H9 (cell line): ENCODE measurements around the gene LETMD1. TPM values are rescaled to one million over a fixed set of nuclear protein-coding genes. Genes with fewer than 3 reads are reported as not detected.

Source experiments
- DNase-seq: peaks from one replicate; pipeline ENCODE4 v3.0.0-alpha.2; 2017
- H2AFZ ChIP-seq: one replicate; pipeline ENCODE4 v1.6.1; 2013; ENCODE audit warnings: mild to moderate bottlenecking, low read length, control low read depth, moderate library complexity
- H2AK5ac ChIP-seq: 2 replicates; pipeline ENCODE4 v1.6.1; 2013; ENCODE audit warnings: low read length, control low read depth, mixed read lengths; ENCODE audit not compliant: insufficient read length
- H2BK120ac ChIP-seq: one replicate; pipeline ENCODE4 v1.6.1; 2013; ENCODE audit warnings: low read depth, mild to moderate bottlenecking, low read length, control low read depth, inconsistent platforms; ENCODE audit not compliant: poor library complexity, severe bottlenecking
- H2BK12ac ChIP-seq: 2 replicates; pipeline ENCODE4 v1.6.1; 2013; ENCODE audit warnings: low read length, control low read depth, mixed read lengths, low read depth; ENCODE audit not compliant: insufficient read length
- H2BK15ac ChIP-seq: 2 replicates; pipeline ENCODE4 v1.6.1; 2013; ENCODE audit warnings: low read depth, low read length, control low read depth
- H2BK20ac ChIP-seq: one replicate; pipeline ENCODE4 v1.6.1; 2013; ENCODE audit warnings: low read depth, mild to moderate bottlenecking, low read length, control low read depth, inconsistent platforms; ENCODE audit not compliant: poor library complexity, severe bottlenecking
- H2BK5ac ChIP-seq: 2 replicates; pipeline ENCODE4 v1.6.1; 2013; ENCODE audit warnings: low read length, control low read depth, mixed read lengths; ENCODE audit not compliant: insufficient read length
- H3K14ac ChIP-seq: 2 replicates; pipeline ENCODE4 v1.6.1; 2013; ENCODE audit warnings: low read length, control low read depth; ENCODE audit not compliant: insufficient read depth
- H3K18ac ChIP-seq: 2 replicates; pipeline ENCODE4 v1.6.1; 2013; ENCODE audit warnings: low read depth, mild to moderate bottlenecking, mixed read lengths, low read length, control low read depth; ENCODE audit not compliant: insufficient read length
- H3K23ac ChIP-seq: 2 replicates; pipeline ENCODE4 v1.6.1; 2013; ENCODE audit warnings: low read length, control low read depth, mixed read lengths, low read depth; ENCODE audit not compliant: insufficient read length
- H3K23me2 ChIP-seq: 2 replicates; pipeline ENCODE4 v1.6.1; 2013; ENCODE audit warnings: low read depth, mild to moderate bottlenecking, mixed read lengths, low read length, control low read depth; ENCODE audit not compliant: insufficient read length, poor library complexity, severe bottlenecking
- H3K27ac ChIP-seq: 2 replicates; pipeline ENCODE4 v1.5.1; 2013; ENCODE audit warnings: low read length, control low read depth, mixed read lengths, low read depth; ENCODE audit not compliant: insufficient read length
- H3K27me3 ChIP-seq: 2 replicates; pipeline ENCODE4 v1.6.1; 2013; ENCODE audit warnings: low read length, control low read depth, inconsistent platforms; ENCODE audit not compliant: insufficient read depth
- H3K4ac ChIP-seq: 2 replicates; pipeline ENCODE4 v1.6.1; 2013; ENCODE audit warnings: low read depth, mild to moderate bottlenecking, control low read depth, inconsistent platforms, low read length, moderate library complexity
- H3K4me1 ChIP-seq: 2 replicates; pipeline ENCODE4 v1.6.1; 2013; ENCODE audit warnings: low read length, control low read depth, inconsistent platforms; ENCODE audit not compliant: insufficient read depth
- H3K4me2 ChIP-seq: 2 replicates; pipeline ENCODE4 v1.6.1; 2013; ENCODE audit warnings: low read length, control low read depth, mixed read lengths; ENCODE audit not compliant: insufficient read length, insufficient read depth
- H3K56ac ChIP-seq: 2 replicates; pipeline ENCODE4 v1.6.1; 2013; ENCODE audit warnings: low read depth, mild to moderate bottlenecking, mixed read lengths, low read length, control low read depth; ENCODE audit not compliant: insufficient read length
- H3K79me1 ChIP-seq: 2 replicates; pipeline ENCODE4 v1.6.1; 2013; ENCODE audit warnings: low read depth, mild to moderate bottlenecking, moderate library complexity, low read length, control low read depth, inconsistent platforms; ENCODE audit not compliant: insufficient read depth, poor library complexity, severe bottlenecking
- H3K79me2 ChIP-seq: 2 replicates; pipeline ENCODE4 v1.6.1; 2013; ENCODE audit warnings: low read length, control low read depth, inconsistent platforms; ENCODE audit not compliant: insufficient read depth
- H3K9ac ChIP-seq: 2 replicates; pipeline ENCODE4 v1.6.1; 2013; ENCODE audit warnings: low read length, control low read depth, mixed read lengths; ENCODE audit not compliant: insufficient read length; ENCODE audit errors: extremely low read depth
- H3K9me3 ChIP-seq: one replicate; pipeline ENCODE4 v1.6.1; 2013; ENCODE audit warnings: low read depth, low read length, inconsistent platforms; ENCODE audit not compliant: control insufficient read depth
- H3T11ph ChIP-seq: one replicate; pipeline ENCODE4 v1.6.1; 2013; ENCODE audit warnings: mild to moderate bottlenecking, low read length, control low read depth, inconsistent platforms
- H4K20me1 ChIP-seq: one replicate; pipeline ENCODE4 v1.6.1; 2013; ENCODE audit not compliant: control insufficient read depth, insufficient read length, insufficient read depth
- H4K5ac ChIP-seq: 2 replicates; pipeline ENCODE4 v1.6.1; 2013; ENCODE audit warnings: low read depth, mild to moderate bottlenecking, mixed read lengths, low read length, control low read depth; ENCODE audit not compliant: insufficient read length
- H4K8ac ChIP-seq: replicated peaks from 2 replicates; pipeline ENCODE4 v1.6.1; 2013; ENCODE audit warnings: low read length, control low read depth, mixed read lengths, low read depth; ENCODE audit not compliant: insufficient read length
- H4K91ac ChIP-seq: 2 replicates; pipeline ENCODE4 v1.6.1; 2013; ENCODE audit warnings: low read depth, mild to moderate bottlenecking, moderate library complexity, mixed read lengths, low read length, control low read depth; ENCODE audit not compliant: insufficient read length
- H3K27ac Mint-ChIP-seq, 3 experiments: 2 replicates in 2 of 3; 3 replicates in 1 of 3; pipeline ENCODE4 v1.8.0; 2020 to 2021; ENCODE audit warnings: mixed read lengths in 3 of 3, mild to moderate bottlenecking in 1 of 3, moderate library complexity in 1 of 3
- H3K27me3 Mint-ChIP-seq: 2 replicates; pipeline ENCODE4 v1.8.0; 2021; ENCODE audit warnings: low read depth, mild to moderate bottlenecking, moderate library complexity, mixed read lengths
- H3K36me3 Mint-ChIP-seq, 3 experiments: 2 replicates in 2 of 3; 3 replicates in 1 of 3; pipeline ENCODE4 v1.8.0; 2020 to 2021; ENCODE audit warnings: low read depth in 3 of 3, mixed read lengths in 3 of 3; ENCODE audit not compliant: insufficient read depth in 1 of 3
- H3K4me1 Mint-ChIP-seq, 2 experiments: 2 replicates each; pipeline ENCODE4 v1.8.0; 2020; ENCODE audit warnings: mixed read lengths in 2 of 2
- H3K4me3 Mint-ChIP-seq, 2 experiments: 2 replicates in 1 of 2; 3 replicates in 1 of 2; pipeline ENCODE4 v1.8.0; 2020 to 2021; ENCODE audit warnings: mild to moderate bottlenecking in 2 of 2, mixed read lengths in 2 of 2, moderate library complexity in 1 of 2
- H3K9me3 Mint-ChIP-seq, 2 experiments: 2 replicates in 1 of 2; 3 replicates in 1 of 2; pipeline ENCODE4 v1.8.0; 2020; ENCODE audit warnings: mild to moderate bottlenecking in 2 of 2, mixed read lengths in 2 of 2, moderate library complexity in 1 of 2
- CTCF ChIP-seq: fragments of 200-600 bp; sonication (generic); conservative IDR thresholded peaks from 3 replicates; pipeline ENCODE4 v1.8.0; 2021; ENCODE audit warnings: antibody characterized with exemption, mild to moderate bottlenecking
- WGBS: extraction: QIAGEN DNeasy Blood & Tissue Kit; methylation state at CpG from one replicate; pipeline ENCODE4 v1.1.7; 2013; ENCODE audit warnings: missing lambda C conversion rate, low lambda C conversion rate, mixed read lengths; ENCODE audit not compliant: insufficient read length; ENCODE audit errors: extremely low coverage; 5-methylcytosine and 5-hydroxymethylcytosine counted together
- total RNA-seq: library from RNA; stranded (reverse); gene quantifications from 2 replicates; pipeline ENCODE4 v1.2.1, GENCODE V29; 2021

LETMD1 gene
- total RNA-seq, 1 experiment from 2014 or later, result 34.9 TPM

GRCh38 chr12:51028813-51029150 lies 19.3 kb upstream of the LETMD1 start:
- Histone ChIP-seq H3K56ac (no peak overlapping the region), H2BK5ac (no peak overlapping the region), H4K5ac (no peak overlapping the region), H4K91ac (no peak overlapping the region), H2BK12ac (no peak overlapping the region), H3K23me2 (peaks cover 5% of the 10 kb centered on the region), H3K14ac (no peak overlapping the region), H3K4me2 (no peak overlapping the region), H3K4me1 (peaks cover 3% of the 10 kb centered on the region; the same call in 1 of the 2 replicates), H4K8ac (no peak overlapping the region), H3K9ac (no peak overlapping the region), H2AK5ac (no peak overlapping the region), H3K18ac (no peak overlapping the region), H3K79me2 (peaks cover 4% of the 10 kb centered on the region), H3K79me1 (no peaks in the 10 kb centered on the region), H2BK15ac (no peak overlapping the region), H3T11ph (no peak overlapping the region), H4K20me1 (no peaks in the 10 kb centered on the region), H2BK120ac (no peak overlapping the region), H3K4ac (no peak overlapping the region), H2AFZ (no peak overlapping the region), H3K23ac (no peak overlapping the region), H3K9me3 (no peaks in the 10 kb centered on the region), H3K27me3 (no peaks in the 10 kb centered on the region), H2BK20ac (no peak overlapping the region), H3K27ac (no peak overlapping the region)
- no CpG with 5 or more reads among the region's 5 CpGs for whole genome bisulfite sequencing
- H3K27ac Mint-ChIP-seq, result no peak overlapping the region
- H3K27me3 Mint-ChIP-seq, result peaks cover 4% of the 10 kb centered on the region
- no peak for DNase-seq
- H3K36me3 Mint-ChIP-seq, result no peaks in the 10 kb centered on the region
- no peak overlapping the region for H3K4me3 Mint-ChIP-seq
- peaks cover 37 to 38% of the 10 kb centered on the region in 2 experiments for H3K4me1 Mint-ChIP-seq
- no peaks in the 10 kb centered on the region for H3K9me3 Mint-ChIP-seq
- no peak for TF ChIP-seq CTCF
